Measurements from ENCODE around the gene SCAMP2. TPM values are rescaled to one million over a fixed set of nuclear protein-coding genes. Genes with fewer than 3 reads are reported as not detected.

The SCAMP2 gene
- total and polyA plus RNA-seq, 10 of the 15 experiments (the other 5 are each of a cell fraction or from before 2014, with no cell fraction given), result 10.9 to 158 (median 99.6) TPM

- TF ChIP-seq BRCA1 (IDR thresholded peaks at IDR 0.05; ENCODE audit: low read depth, low read length), result no peak
- TF ChIP-seq SUPT20H (IDR thresholded peaks at IDR 0.05; ENCODE audit: borderline replicate concordance, control insufficient read depth, low read depth, low read length), result no peak
- no peak for TF ChIP-seq GATAD2B (conservative IDR thresholded peaks at IDR 0.05; ENCODE audit: low read depth)
Observed at GRCh38 chr15:74864296-74864695, 8.9 kb downstream of the SCAMP2 start (continued).

- ChIA-PET SMC1A (ENCODE audit: uncharacterized antibody, unreplicated experiment) (no interaction called here), RAD21 (ENCODE audit: unreplicated experiment) (interaction anchor here (0.5 kb wide), 1 partner anchor 485 kb away, joined by 4 read pairs; no protein-coding TSS in a partner anchor), CTCF (interaction anchor here (1.1 kb wide), 1 partner anchor 38 kb away, joined by 3 read pairs; no protein-coding TSS in a partner anchor), POLR2A (interaction anchor here (1.2 kb wide), 1 partner anchor 43 kb away, joined by 3 read pairs; the partner anchor contains the start of gene FAM219B)
- peaks cover 3% of the 10 kb centered on the region; the same call in 1 of the 2 replicates for H4K20me1 ChIP-seq (ENCODE audit: control insufficient read depth, insufficient read depth)
- H3K4me3 ChIP-seq, result no peak overlapping the region
- no peak overlapping the region for H2AFZ ChIP-seq (ENCODE audit: control insufficient read depth, low read depth, low read length)
- H3K9me3 ChIP-seq (replicated peaks; ENCODE audit: control insufficient read depth, insufficient read depth, low read length), result peaks cover 12% of the 10 kb centered on the region
- peaks cover 60% of the 10 kb centered on the region for H3K79me2 ChIP-seq (ENCODE audit: control insufficient read depth, insufficient read depth, low read length)
- FAIRE-seq, result no peak
- 81% methylated on average over 11 of the region's 11 CpGs for WGBS (ENCODE audit: insufficient coverage, insufficient replicate concordance, low lambda C conversion rate, missing lambda C conversion rate)
- no peak for DNase-seq (ENCODE audit: low read depth, low spot score)
- H3K4me1 ChIP-seq (ENCODE audit: control insufficient read depth, insufficient read depth, low read length), result peaks cover 31% of the 10 kb centered on the region
- H3K27ac ChIP-seq (ENCODE audit: control insufficient read depth, insufficient read depth), result no peak overlapping the region
- H3K27me3 ChIP-seq (replicated peaks in 1 of 2; ENCODE audit: control insufficient read depth in 2 of 2, insufficient read depth in 2 of 2, low read length in 1 of 2), result no peaks in the 10 kb centered on the region
- ATAC-seq, result no peak
- H3K4me2 ChIP-seq (ENCODE audit: control insufficient read depth, insufficient read depth), result no peak overlapping the region
- intact Hi-C loops (cut with micrococcal nuclease; ENCODE audit: unreplicated experiment), result no loop called here
- in situ Hi-C loops (cut with MboI), result no loop called here
- TF ChIP-seq HDGF (IDR thresholded peaks at IDR 0.05), result no peak
- no peak for TF ChIP-seq RUNX3 (IDR thresholded peaks at IDR 0.05; ENCODE audit: low read length)
- no peak for TF ChIP-seq WRNIP1 (IDR thresholded peaks at IDR 0.05; ENCODE audit: borderline replicate concordance, low read depth, low read length)
- no peak for TF ChIP-seq FOS (IDR thresholded peaks at IDR 0.05; ENCODE audit: borderline replicate concordance, extremely low read depth, insufficient read length)
- TF ChIP-seq YY1 (IDR thresholded peaks at IDR 0.05; ENCODE audit: low read depth, low read length), result no peak
- TF ChIP-seq, protein P1, sequence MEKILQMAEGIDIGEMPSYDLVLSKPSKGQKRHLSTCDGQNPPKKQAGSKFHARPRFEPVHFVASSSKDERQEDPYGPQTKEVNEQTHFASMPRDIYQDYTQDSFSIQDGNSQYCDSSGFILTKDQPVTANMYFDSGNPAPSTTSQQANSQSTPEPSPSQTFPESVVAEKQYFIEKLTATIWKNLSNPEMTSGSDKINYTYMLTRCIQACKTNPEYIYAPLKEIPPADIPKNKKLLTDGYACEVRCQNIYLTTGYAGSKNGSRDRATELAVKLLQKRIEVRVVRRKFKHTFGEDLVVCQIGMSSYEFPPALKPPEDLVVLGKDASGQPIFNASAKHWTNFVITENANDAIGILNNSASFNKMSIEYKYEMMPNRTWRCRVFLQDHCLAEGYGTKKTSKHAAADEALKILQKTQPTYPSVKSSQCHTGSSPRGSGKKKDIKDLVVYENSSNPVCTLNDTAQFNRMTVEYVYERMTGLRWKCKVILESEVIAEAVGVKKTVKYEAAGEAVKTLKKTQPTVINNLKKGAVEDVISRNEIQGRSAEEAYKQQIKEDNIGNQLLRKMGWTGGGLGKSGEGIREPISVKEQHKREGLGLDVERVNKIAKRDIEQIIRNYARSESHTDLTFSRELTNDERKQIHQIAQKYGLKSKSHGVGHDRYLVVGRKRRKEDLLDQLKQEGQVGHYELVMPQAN (conservative IDR thresholded peaks at IDR 0.05), result no peak
- no peak for TF ChIP-seq STAT1 (conservative IDR thresholded peaks at IDR 0.05)
- no peak for TF ChIP-seq HDAC6 (IDR thresholded peaks at IDR 0.05; ENCODE audit: unreplicated experiment)
- no peak for TF ChIP-seq CBX3 (IDR thresholded peaks at IDR 0.05; ENCODE audit: borderline replicate concordance, low read depth)
- no peak for TF ChIP-seq BMI1 (IDR thresholded peaks at IDR 0.05; ENCODE audit: borderline replicate concordance)
- TF ChIP-seq BRCA1 (IDR thresholded peaks at IDR 0.05; ENCODE audit: low read depth, low read length), result no peak
- TF ChIP-seq RAD51 (IDR thresholded peaks at IDR 0.05), result no peak
- no peak for TF ChIP-seq ASH2L (IDR thresholded peaks at IDR 0.05; ENCODE audit: borderline replicate concordance, low read depth)
- TF ChIP-seq MEF2B (IDR thresholded peaks at IDR 0.05; ENCODE audit: partially characterized antibody, poor library complexity, severe bottlenecking), result no peak
- TF ChIP-seq MYB (IDR thresholded peaks at IDR 0.05; ENCODE audit: borderline replicate concordance, low read depth, low read length), result no peak
- BruUV-seq (replicated peaks), result no TSS peak
- H3K9ac ChIP-seq (ENCODE audit: control insufficient read depth, insufficient read depth, low read length), result no peak overlapping the region
- H3K36me3 ChIP-seq (ENCODE audit: control insufficient read depth in 2 of 2, insufficient read depth in 2 of 2, low read length in 1 of 2), result peaks cover 2 to 18% of the 10 kb centered on the region in 2 experiments; a peak in 3 of 4 replicates
Observed at GRCh38 chr15:74863239-74864056, 9.7 kb downstream of the SCAMP2 start.
